ENCODE results near the gene TECTA. TPM values are rescaled to one million over a fixed set of nuclear protein-coding genes. Genes with fewer than 3 reads are reported as not detected.

TECTA gene
- total RNA-seq, 1 donor from 2014 or later = 1.2 TPM

GRCh38 chr11:121117788-121118187 is 16.7 kb downstream of the TECTA start:
- intact Hi-C loops (cut with DNase I) = loop anchor here (10.0 kb wide), 1 partner anchor 163 kb away; no protein-coding TSS in a partner anchor
- no peak for DNase-seq (ENCODE audit: low spot score)

GRCh38 chr11:121119440-121119839 is 18.4 kb downstream of the TECTA start:
- DNase-seq (ENCODE audit: low spot score) = no peak
- intact Hi-C loops (cut with DNase I) = loop anchor here (10.0 kb wide), 1 partner anchor 165 kb away; no protein-coding TSS in a partner anchor

GRCh38 chr11:121122328-121122727 is 21.3 kb downstream of the TECTA start:
- intact Hi-C loops (cut with DNase I) = no loop called here
- DNase-seq (ENCODE audit: low spot score) = no peak

- intact Hi-C loops (cut with DNase I) = no loop called here
- DNase-seq (ENCODE audit: low spot score) = no peak
These were observed 22.5 kb downstream of the TECTA start for GRCh38 chr11:121123496-121124069.

- intact Hi-C loops (cut with DNase I) = no loop called here
- DNase-seq (ENCODE audit: low spot score) = no peak
These were observed 26.8 kb downstream of the TECTA start for GRCh38 chr11:121127809-121128208.

GRCh38 chr11:121129362-121130340 is 28.6 kb downstream of the TECTA start:
- DNase-seq (ENCODE audit: low spot score) = no peak
- intact Hi-C loops (cut with DNase I) = no loop called here

GRCh38 chr11:121131656-121132055 is 30.6 kb downstream of the TECTA start:
- intact Hi-C loops (cut with DNase I) = no loop called here
- DNase-seq (ENCODE audit: low spot score) = no peak

GRCh38 chr11:121132211-121132976 is 31.4 kb downstream of the TECTA start:
- DNase-seq (ENCODE audit: low spot score) = no peak
- intact Hi-C loops (cut with DNase I) = no loop called here

- DNase-seq (ENCODE audit: low spot score) = no peak
- intact Hi-C loops (cut with DNase I) = no loop called here
These were observed 33.8 kb downstream of the TECTA start for GRCh38 chr11:121134741-121135312.

GRCh38 chr11:121137005-121137404 is 36.0 kb downstream of the TECTA start:
- no peak for DNase-seq (ENCODE audit: low spot score)
- intact Hi-C loops (cut with DNase I) = no loop called here

GRCh38 chr11:121138259-121138658 is 37.2 kb downstream of the TECTA start:
- intact Hi-C loops (cut with DNase I) = no loop called here
- DNase-seq (ENCODE audit: low spot score) = no peak

- intact Hi-C loops (cut with DNase I) = no loop called here
- no peak for DNase-seq (ENCODE audit: low spot score)
These were observed 39.3 kb downstream of the TECTA start for GRCh38 chr11:121140369-121140768.

- intact Hi-C loops (cut with DNase I) = no loop called here
- DNase-seq (ENCODE audit: low spot score) = no peak
These were observed 40.0 kb downstream of the TECTA start for GRCh38 chr11:121141066-121141465.

- DNase-seq (ENCODE audit: low spot score) = no peak
- intact Hi-C loops (cut with DNase I) = no loop called here
These were observed 42.9 kb downstream of the TECTA start for GRCh38 chr11:121143921-121144320.

GRCh38 chr11:121144723-121145122 is 43.7 kb downstream of the TECTA start:
- DNase-seq (ENCODE audit: low spot score) = no peak
- intact Hi-C loops (cut with DNase I) = no loop called here

- intact Hi-C loops (cut with DNase I) = no loop called here
- DNase-seq (ENCODE audit: low spot score) = no peak
These were observed 44.8 kb downstream of the TECTA start for GRCh38 chr11:121145826-121146225.

- intact Hi-C loops (cut with DNase I) = no loop called here
- no peak for DNase-seq (ENCODE audit: low spot score)
These were observed 48.1 kb downstream of the TECTA start for GRCh38 chr11:121149116-121149515.

- intact Hi-C loops (cut with DNase I) = no loop called here
- DNase-seq (ENCODE audit: low spot score) = no peak
These were observed 50.2 kb downstream of the TECTA start for GRCh38 chr11:121151207-121151688.

GRCh38 chr11:121152764-121153163 is 51.7 kb downstream of the TECTA start:
- intact Hi-C loops (cut with DNase I) = no loop called here
- DNase-seq (ENCODE audit: low spot score) = no peak

GRCh38 chr11:121153472-121153871 is 52.4 kb downstream of the TECTA start:
- no peak for DNase-seq (ENCODE audit: low spot score)
- intact Hi-C loops (cut with DNase I) = no loop called here
